ENCODE results near the gene MSANTD2.

The MSANTD2 gene

DNA sequence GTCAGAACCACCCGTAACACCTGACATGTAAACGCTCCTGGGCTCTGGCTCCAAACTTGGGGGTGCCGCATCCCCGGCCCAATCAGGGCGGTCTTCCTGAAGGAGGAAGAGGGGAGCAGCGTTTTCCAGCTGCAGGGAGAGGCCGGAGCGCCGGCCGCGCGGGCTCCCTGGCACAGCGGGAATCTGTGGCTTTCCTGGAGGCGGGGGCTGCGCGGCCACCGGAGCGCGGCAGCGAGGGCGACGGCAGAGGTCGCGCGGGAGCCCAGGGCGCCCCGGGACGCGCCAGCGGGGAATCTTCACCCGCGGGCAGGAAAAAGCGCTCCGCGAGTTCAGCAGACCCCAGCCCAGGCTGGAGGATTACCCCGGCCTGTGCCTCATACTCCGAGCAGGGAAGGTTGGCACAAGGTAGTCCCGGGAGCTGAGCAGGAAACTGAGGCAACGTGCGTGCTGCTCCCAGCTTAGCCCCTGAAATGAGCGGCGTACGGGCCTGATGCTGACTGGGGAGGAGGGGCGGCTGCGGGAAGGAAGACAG, 37.5 kb downstream of the MSANTD2 start:
- Histone ChIP-seq H3K27me3 (ENCODE audit: control insufficient read depth, insufficient read depth, low read length) (peaks cover 37% of the 10 kb centered on the region), H3K9me3 (ENCODE audit: control insufficient read depth, low read length) (no peaks in the 10 kb centered on the region), H3K9ac (ENCODE audit: low read length) (peak overlapping the region; percentile 58)

DNA sequence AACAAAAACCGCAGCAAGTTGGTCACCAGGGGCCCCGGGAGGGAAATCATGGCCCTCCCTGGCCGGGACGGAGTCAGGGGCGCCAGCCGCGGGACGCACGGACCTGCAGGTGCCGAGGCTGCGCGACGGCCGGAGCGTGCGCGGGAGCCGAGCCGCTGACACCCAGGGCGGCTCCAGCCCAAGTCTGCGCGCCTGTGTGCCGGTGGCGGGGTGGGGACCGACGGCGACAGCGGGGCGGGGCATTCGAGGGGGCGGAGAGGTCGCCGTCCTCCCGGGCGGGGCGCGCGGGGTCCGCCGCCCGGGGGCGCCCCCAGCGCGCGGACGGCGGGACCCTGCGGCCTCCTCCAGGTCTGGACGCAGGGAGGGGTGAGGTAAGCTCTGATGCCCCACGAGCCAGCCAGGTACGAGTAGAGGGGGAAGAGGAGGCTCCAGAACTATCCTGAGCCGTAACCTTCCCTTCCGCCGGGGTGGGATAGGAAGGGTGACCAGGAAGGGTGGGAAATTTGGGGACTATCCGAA, 38.0 kb downstream of the MSANTD2 start, which contains the start of gene ESAM:
Gene ESAM, minus strand, starts transcription at position 186 of the 519 bp plus-strand sequence. Its CDS starts 136 bp downstream, at position 50.
- peaks cover 37% of the 10 kb centered on the region for H3K27me3 ChIP-seq (ENCODE audit: control insufficient read depth, insufficient read depth, low read length)
- H3K4me1 ChIP-seq (ENCODE audit: control insufficient read depth, insufficient read depth, low read length) = peaks cover 50% of the 10 kb centered on the region
- H3K9me3 ChIP-seq (ENCODE audit: control insufficient read depth, low read length) = no peaks in the 10 kb centered on the region

More for the DNA sequence above, 37.5 kb downstream of the MSANTD2 start:
- Histone ChIP-seq H3K4me3 (ENCODE audit: low read length) (peak overlapping the region; percentile 47), H3K36me3 (ENCODE audit: control insufficient read depth, insufficient read depth, low read length) (no peaks in the 10 kb centered on the region), H3K4me1 (ENCODE audit: control insufficient read depth, insufficient read depth, low read length) (peaks cover 49% of the 10 kb centered on the region)

DNA sequence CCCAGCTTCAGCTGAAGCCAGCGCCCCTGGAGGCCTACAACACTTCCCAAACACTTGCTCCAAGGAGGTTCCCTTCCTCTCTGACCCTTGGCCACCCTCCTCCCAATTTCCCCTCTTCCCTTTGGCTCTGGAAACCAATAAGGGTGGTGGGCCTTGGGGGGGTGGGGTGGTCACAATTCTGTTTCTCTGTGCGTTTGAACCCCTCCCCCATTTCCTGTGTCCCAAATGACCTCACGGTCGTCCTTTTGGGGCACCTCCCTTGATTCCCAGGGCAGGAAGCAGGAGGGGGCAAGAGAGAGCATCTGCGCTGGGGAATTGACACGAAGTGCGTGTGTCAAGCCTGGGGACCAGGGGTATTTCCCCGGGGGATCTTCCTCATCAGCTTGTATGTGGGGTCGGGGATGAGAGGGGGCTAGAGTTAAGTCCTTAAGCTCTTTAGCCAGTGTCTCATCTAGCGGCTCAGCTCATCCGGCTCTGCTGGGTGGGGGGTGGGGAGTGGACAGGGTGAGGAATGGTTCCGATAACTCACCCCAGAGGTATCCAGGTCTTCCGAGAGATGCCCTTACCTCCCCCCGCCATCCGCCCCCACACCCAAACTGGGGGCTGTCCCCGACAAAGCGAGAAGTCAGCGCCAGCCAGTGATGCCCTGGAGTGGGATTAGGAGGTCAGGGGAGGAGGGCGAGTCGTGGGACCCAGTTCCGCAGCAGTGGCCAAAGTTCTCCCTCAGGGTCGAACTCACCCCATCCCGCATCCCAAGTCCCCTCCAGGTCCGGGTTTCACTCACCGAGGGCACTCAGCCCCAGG, 38.7 kb downstream of the MSANTD2 start:
- Histone ChIP-seq H3K36me3 (ENCODE audit: control insufficient read depth, insufficient read depth, low read length) (no peaks in the 10 kb centered on the region), H3K4me3 (ENCODE audit: low read length) (no peak overlapping the region), H3K4me1 (ENCODE audit: control insufficient read depth, insufficient read depth, low read length) (peaks cover 50% of the 10 kb centered on the region), H3K9me3 (ENCODE audit: control insufficient read depth, low read length) (no peaks in the 10 kb centered on the region), H3K27me3 (ENCODE audit: control insufficient read depth, insufficient read depth, low read length) (peaks cover 37% of the 10 kb centered on the region), H3K9ac (ENCODE audit: low read length) (peak overlapping the region; percentile 61)

More for the DNA sequence above, 38.0 kb downstream of the MSANTD2 start, which contains the start of gene ESAM:
- Histone ChIP-seq H3K36me3 (ENCODE audit: control insufficient read depth, insufficient read depth, low read length) (no peaks in the 10 kb centered on the region), H3K4me3 (ENCODE audit: low read length) (peak within 1 kb of the TSS; percentile 47), H3K9ac (ENCODE audit: low read length) (peak within 1 kb of the TSS; percentile 61)

DNA sequence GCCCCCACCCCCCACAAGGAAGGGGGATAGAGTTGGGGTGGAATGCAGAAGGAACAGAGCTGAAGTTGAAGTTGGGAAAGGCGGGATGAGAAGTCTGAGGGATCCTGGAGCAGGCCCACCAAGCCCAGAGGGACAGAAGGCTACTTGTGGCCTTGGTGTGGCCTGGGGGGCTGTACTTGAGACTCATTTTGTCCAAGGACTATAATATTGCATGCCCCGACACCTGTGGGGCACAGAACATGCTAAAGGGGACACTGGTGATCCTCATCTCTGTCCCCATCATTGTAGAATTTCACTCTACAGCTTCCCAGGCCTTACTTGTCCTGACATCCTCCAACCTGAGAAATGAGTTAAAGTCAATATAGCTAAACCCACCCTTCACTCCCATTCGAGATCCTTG, 39.4 kb downstream of the MSANTD2 start:
- H3K4me3 ChIP-seq (ENCODE audit: low read length) = no peak overlapping the region
- no peaks in the 10 kb centered on the region for H3K36me3 ChIP-seq (ENCODE audit: control insufficient read depth, insufficient read depth, low read length)
- H3K9me3 ChIP-seq (ENCODE audit: control insufficient read depth, low read length) = no peaks in the 10 kb centered on the region
- H3K9ac ChIP-seq (ENCODE audit: low read length) = peak overlapping the region; percentile 16
- peaks cover 37% of the 10 kb centered on the region for H3K27me3 ChIP-seq (ENCODE audit: control insufficient read depth, insufficient read depth, low read length)
- peaks cover 50% of the 10 kb centered on the region for H3K4me1 ChIP-seq (ENCODE audit: control insufficient read depth, insufficient read depth, low read length)

DNA sequence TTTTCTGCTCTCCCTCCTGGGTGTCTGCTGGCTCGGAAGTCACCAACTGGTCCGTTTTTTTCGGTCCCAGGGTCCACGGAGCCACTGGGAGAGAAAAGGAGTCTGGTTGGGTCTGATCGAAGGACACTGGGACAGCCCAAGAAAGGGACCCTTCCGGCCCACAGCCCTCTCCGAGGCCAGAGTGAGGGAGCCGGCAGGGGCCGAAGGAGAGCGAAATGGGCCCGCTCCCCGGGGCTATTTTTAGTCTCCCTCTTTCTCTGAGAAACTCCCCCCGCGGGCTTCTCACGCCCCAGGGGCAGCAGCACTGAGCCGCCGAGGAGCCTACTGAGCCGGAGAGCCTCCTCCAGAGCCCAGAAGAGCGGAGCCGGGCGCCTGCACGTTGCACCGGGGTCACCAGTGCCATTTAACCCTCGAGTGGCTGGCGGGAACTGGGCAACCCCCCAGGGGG, 40.0 kb downstream of the MSANTD2 start:
- Histone ChIP-seq H3K9ac (ENCODE audit: low read length) (no peak overlapping the region), H3K9me3 (ENCODE audit: control insufficient read depth, low read length) (no peaks in the 10 kb centered on the region), H3K4me1 (ENCODE audit: control insufficient read depth, insufficient read depth, low read length) (peaks cover 50% of the 10 kb centered on the region), H3K4me3 (ENCODE audit: low read length) (no peak overlapping the region), H3K27me3 (ENCODE audit: control insufficient read depth, insufficient read depth, low read length) (peaks cover 37% of the 10 kb centered on the region), H3K36me3 (ENCODE audit: control insufficient read depth, insufficient read depth, low read length) (no peaks in the 10 kb centered on the region)

DNA sequence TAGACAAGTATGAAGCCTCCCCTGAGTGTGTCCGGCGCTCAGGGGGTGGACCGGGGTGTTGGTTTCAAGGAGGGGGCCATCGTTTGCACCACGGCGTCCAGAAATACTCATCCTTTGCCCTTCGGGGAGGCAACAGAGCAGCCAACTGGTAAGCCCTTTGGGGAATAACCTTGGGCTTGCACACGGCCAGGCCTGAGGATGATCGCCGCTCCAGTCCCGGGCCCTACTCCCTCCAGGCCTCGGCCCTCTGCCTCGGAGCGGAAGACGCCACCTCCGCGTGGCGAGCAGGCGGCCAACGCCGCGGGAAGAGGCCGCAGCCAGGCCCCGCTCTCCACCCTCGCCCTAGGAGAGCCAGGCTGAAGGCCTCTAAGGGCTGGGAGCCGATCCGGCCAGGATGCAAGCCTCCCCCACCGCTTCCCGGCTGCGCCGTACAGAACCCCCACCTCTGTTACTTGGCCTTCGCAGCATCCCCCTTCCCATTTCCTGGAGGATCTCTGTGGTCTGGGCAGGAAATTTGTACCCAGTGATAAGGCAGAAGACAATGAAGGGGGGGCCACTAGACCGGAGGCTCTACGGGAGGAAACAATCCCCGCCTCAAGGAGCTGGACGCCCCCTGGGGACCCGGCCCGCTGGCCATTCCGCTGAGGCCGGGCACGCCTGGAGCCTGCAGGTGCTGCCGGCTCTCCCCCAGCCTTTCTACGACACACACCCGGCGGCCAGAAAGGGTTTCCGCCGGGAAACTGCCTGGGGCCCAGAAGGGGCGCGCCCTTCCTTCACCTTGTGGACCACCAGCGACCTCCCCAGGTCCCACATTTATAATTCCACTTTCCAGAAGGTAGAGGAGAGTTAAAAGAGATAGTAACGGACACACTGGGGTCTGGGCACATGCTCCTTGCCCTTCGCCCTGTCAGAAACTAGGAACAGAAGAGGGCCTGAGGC, 40.7 kb downstream of the MSANTD2 start:
- Histone ChIP-seq H3K4me1 (ENCODE audit: control insufficient read depth, insufficient read depth, low read length) (peaks cover 51% of the 10 kb centered on the region), H3K36me3 (ENCODE audit: control insufficient read depth, insufficient read depth, low read length) (no peaks in the 10 kb centered on the region), H3K27me3 (ENCODE audit: control insufficient read depth, insufficient read depth, low read length) (peaks cover 37% of the 10 kb centered on the region), H3K9me3 (ENCODE audit: control insufficient read depth, low read length) (no peaks in the 10 kb centered on the region), H3K4me3 (ENCODE audit: low read length) (no peak overlapping the region), H3K9ac (ENCODE audit: low read length) (peak overlapping the region; percentile 38)

DNA sequence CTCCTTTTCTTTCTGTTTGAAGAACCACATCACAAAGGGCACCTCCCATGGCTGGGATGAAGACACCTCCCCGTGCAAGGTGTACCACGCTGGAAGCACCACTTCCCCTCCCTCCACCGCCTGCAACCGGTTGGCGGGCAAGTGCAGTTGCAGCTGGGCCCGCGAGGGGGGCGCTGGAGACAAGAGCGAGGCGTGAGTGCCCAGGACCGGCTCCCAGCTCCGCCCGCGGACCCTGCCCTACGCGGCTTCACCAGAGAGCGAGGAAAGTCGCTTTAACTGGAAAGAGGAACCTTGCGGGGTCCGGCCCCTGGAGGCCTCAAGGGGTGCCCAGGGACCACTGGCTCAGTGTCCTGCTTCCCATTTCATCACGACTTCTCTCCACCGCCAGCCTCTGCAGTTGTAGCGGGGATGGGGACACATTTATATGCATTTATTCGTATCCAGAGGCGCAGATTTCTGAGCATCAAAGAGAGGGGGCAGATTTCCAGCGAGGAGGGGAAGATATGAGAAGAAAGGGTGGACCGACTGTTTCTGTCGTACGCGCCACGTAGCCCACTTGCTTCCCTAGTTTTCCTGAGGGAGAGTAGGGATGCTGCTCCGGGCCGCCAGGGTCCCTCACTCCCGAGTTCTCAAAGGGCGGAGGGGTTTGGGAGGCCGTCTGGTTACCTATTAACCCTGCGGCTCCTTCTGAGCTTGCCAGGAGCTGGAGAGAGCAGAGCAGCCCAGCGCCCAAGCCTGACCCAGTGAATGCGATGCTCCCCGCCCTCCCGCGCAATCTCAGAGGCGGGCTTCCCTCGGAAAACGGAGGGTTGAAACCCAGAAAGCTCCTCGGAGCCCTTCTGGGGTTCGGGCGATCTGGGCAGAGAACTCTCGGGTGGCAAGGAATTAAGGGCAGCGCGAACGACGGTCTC, 41.6 kb downstream of the MSANTD2 start:
- H3K9me3 ChIP-seq (ENCODE audit: control insufficient read depth, low read length) = no peaks in the 10 kb centered on the region
- peaks cover 37% of the 10 kb centered on the region for H3K27me3 ChIP-seq (ENCODE audit: control insufficient read depth, insufficient read depth, low read length)
- H3K4me3 ChIP-seq (ENCODE audit: low read length) = no peak overlapping the region
- H3K9ac ChIP-seq (ENCODE audit: low read length) = peak overlapping the region; percentile 38
- H3K36me3 ChIP-seq (ENCODE audit: control insufficient read depth, insufficient read depth, low read length) = no peaks in the 10 kb centered on the region
- peaks cover 56% of the 10 kb centered on the region for H3K4me1 ChIP-seq (ENCODE audit: control insufficient read depth, insufficient read depth, low read length)

DNA sequence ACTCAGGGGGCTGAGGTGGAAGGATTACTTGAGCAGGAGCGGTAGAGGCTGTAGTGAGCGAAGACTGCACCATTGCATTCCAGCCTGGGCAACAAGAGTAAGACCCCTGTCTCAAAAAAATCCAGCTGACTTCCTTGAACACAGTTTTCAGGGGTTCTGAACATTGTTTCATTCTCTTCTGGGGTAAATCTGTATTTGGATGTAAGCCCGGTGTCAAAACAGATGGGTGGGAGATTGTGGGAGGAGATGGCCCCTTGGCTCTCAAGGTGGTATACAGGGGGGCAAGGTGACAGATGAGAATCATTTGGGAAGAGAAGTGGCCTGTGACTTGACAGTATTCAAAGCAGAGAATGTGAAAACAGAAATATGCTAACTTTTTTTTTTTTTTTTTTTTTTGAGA, 42.9 kb downstream of the MSANTD2 start:
- no peak overlapping the region for H3K9ac ChIP-seq (ENCODE audit: low read length)
- H3K36me3 ChIP-seq (ENCODE audit: control insufficient read depth, insufficient read depth, low read length) = no peaks in the 10 kb centered on the region
- peaks cover 63% of the 10 kb centered on the region for H3K4me1 ChIP-seq (ENCODE audit: control insufficient read depth, insufficient read depth, low read length)
- H3K4me3 ChIP-seq (ENCODE audit: low read length) = no peak overlapping the region
- H3K27me3 ChIP-seq (ENCODE audit: control insufficient read depth, insufficient read depth, low read length) = peaks cover 37% of the 10 kb centered on the region
- H3K9me3 ChIP-seq (ENCODE audit: control insufficient read depth, low read length) = no peaks in the 10 kb centered on the region

DNA sequence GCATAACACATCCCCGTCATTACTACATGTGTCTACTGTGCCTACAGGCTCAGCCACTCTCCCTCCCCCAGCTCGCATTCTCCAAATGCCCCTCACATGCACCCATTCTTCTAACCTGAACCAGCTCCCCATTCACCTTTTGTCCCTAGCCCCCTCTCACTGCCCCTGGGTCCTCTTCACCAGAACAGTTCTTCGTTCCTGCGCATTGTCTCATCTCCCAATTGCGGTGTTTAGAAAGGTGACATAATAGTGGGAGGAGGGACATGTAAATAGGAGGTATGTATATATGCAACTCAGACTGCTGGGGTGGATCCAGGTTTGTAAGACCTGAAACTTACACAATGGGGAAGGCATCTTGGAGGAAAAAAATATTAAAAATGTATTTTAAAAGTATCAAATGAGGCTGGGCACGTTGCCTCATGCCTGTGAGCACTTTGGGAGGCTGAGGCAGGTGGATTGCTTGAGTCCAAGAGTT, 43.4 kb downstream of the MSANTD2 start:
- H3K27me3 ChIP-seq (ENCODE audit: control insufficient read depth, insufficient read depth, low read length) = peaks cover 38% of the 10 kb centered on the region
- H3K4me1 ChIP-seq (ENCODE audit: control insufficient read depth, insufficient read depth, low read length) = peaks cover 61% of the 10 kb centered on the region

DNA sequence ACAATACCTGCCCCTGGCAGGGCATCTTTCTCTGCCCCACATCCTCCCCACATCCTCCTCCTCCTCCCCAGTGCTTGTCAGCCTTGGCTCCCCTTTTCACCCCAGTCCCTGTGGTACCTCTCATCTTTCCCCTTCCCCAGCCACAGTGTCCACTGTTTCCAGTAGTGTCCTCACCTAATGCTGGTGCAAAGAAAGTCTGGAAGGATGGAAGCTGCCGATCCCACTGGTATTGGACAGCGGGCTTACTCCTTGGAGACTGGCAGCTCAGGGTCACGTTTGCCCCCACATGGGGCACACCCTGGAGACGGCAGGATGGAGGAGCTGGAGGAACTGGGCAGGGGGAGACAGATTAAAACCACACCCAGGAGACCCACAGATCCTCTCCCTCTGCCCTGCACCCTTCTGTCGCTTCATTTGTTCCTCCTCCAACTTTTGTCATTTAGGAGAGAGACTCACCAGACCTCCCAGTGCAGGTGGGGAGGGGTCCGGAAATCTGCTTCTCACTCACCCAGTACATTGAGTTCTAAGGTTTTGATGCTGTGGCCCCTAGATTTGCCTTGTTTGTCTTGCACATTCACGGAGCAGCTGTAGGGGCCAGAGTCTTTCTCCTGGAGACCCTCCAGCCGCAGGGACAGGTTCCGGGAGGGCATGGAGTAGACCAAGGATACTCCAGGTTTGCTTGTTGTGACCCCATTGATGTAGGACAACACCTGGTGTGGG, 44.0 kb downstream of the MSANTD2 start:
- H3K9me3 ChIP-seq (ENCODE audit: control insufficient read depth, low read length) = no peaks in the 10 kb centered on the region
- no peaks in the 10 kb centered on the region for H3K36me3 ChIP-seq (ENCODE audit: control insufficient read depth, insufficient read depth, low read length)
- peaks cover 38% of the 10 kb centered on the region for H3K27me3 ChIP-seq (ENCODE audit: control insufficient read depth, insufficient read depth, low read length)
- H3K4me1 ChIP-seq (ENCODE audit: control insufficient read depth, insufficient read depth, low read length) = peaks cover 55% of the 10 kb centered on the region
- H3K4me3 ChIP-seq (ENCODE audit: low read length) = no peak overlapping the region
- no peak overlapping the region for H3K9ac ChIP-seq (ENCODE audit: low read length)

More for the DNA sequence above, 43.4 kb downstream of the MSANTD2 start:
- no peaks in the 10 kb centered on the region for H3K36me3 ChIP-seq (ENCODE audit: control insufficient read depth, insufficient read depth, low read length)
- H3K9me3 ChIP-seq (ENCODE audit: control insufficient read depth, low read length) = no peaks in the 10 kb centered on the region
- no peak overlapping the region for H3K4me3 ChIP-seq (ENCODE audit: low read length)
- no peak overlapping the region for H3K9ac ChIP-seq (ENCODE audit: low read length)
